ENCODE measurements around the gene GABRA5. TPM values are rescaled to one million over a fixed set of nuclear protein-coding genes. Genes with fewer than 3 reads are reported as not detected.
"Not testable (repeated sequence)": the region's sequence is repeated elsewhere in the genome, so short reads cannot be mapped to it uniquely, and the experiment has no call there.

The GABRA5 gene
- total RNA-seq, 1 experiment from 2014 or later = 0.59 TPM

- no peak for DNase-seq (ENCODE audit: low read depth)
These were observed 8.6 kb downstream of the GABRA5 start for GRCh38 chr15:26875476-26875850.

- DNase-seq (ENCODE audit: low read depth) = no peak
These were observed 11.0 kb downstream of the GABRA5 start for GRCh38 chr15:26877831-26878230.

- DNase-seq (ENCODE audit: low read depth) = no peak
These were observed 12.8 kb downstream of the GABRA5 start for GRCh38 chr15:26879706-26880105.

GRCh38 chr15:26882112-26882511 lies 15.2 kb downstream of the GABRA5 start:
- no peak for DNase-seq (ENCODE audit: low read depth)

- DNase-seq (ENCODE audit: low read depth) = no peak
These were observed 15.9 kb downstream of the GABRA5 start for GRCh38 chr15:26882616-26883365.

- DNase-seq (ENCODE audit: low read depth) = no peak
These were observed 16.6 kb downstream of the GABRA5 start for GRCh38 chr15:26883466-26883865.

- DNase-seq (ENCODE audit: low read depth) = no peak
These were observed 19.7 kb downstream of the GABRA5 start for GRCh38 chr15:26886566-26886965.

- DNase-seq (ENCODE audit: low read depth) = no peak
These were observed 21.2 kb downstream of the GABRA5 start for GRCh38 chr15:26887926-26888666.

GRCh38 chr15:26888761-26889160 lies 21.9 kb downstream of the GABRA5 start:
- no peak for DNase-seq (ENCODE audit: low read depth)

GRCh38 chr15:26889298-26889898 lies 22.5 kb downstream of the GABRA5 start:
- peak; percentile 36 for DNase-seq (ENCODE audit: low read depth)

- DNase-seq (ENCODE audit: low read depth) = no peak
These were observed 23.6 kb downstream of the GABRA5 start for GRCh38 chr15:26890451-26890850.

GRCh38 chr15:26890988-26891387 lies 24.1 kb downstream of the GABRA5 start:
- DNase-seq (ENCODE audit: low read depth) = no peak

- peak; percentile 64 for DNase-seq (ENCODE audit: low read depth)
These were observed 24.8 kb downstream of the GABRA5 start for GRCh38 chr15:26891448-26892181.

- DNase-seq (ENCODE audit: low read depth) = no peak
These were observed 25.3 kb downstream of the GABRA5 start for GRCh38 chr15:26892182-26892518.

- DNase-seq (ENCODE audit: low read depth) = no peak
These were observed 25.8 kb downstream of the GABRA5 start for GRCh38 chr15:26892678-26893077.

GRCh38 chr15:26893351-26894065 lies 26.6 kb downstream of the GABRA5 start:
- no peak for DNase-seq (ENCODE audit: low read depth)

- DNase-seq (ENCODE audit: low read depth) = no peak
These were observed 27.3 kb downstream of the GABRA5 start for GRCh38 chr15:26894181-26894580.

- DNase-seq (ENCODE audit: low read depth) = not testable (repeated sequence)
These were observed 28.5 kb downstream of the GABRA5 start for GRCh38 chr15:26895346-26895745.

- DNase-seq (ENCODE audit: low read depth) = no peak
These were observed 32.8 kb downstream of the GABRA5 start for GRCh38 chr15:26899658-26900057.

GRCh38 chr15:26901041-26901440 lies 34.2 kb downstream of the GABRA5 start:
- no peak for DNase-seq (ENCODE audit: low read depth)

- DNase-seq (ENCODE audit: low read depth) = no peak
These were observed 43.9 kb downstream of the GABRA5 start for GRCh38 chr15:26910715-26911114.

Measured in HT1080 (cell line).